WTC11 (cell line): Measurements from ENCODE around the gene MACROH2A2. TPM values are rescaled to one million over a fixed set of nuclear protein-coding genes. Genes with fewer than 3 reads are reported as not detected.

Source experiments
- ATAC-seq: fragments of 200-7000 bp; cut with Tn5 transposase; 2 replicates; pipeline ENCODE4 v1.10.0; 2021; ENCODE audit warnings: mild to moderate bottlenecking, moderate library complexity
- CTCF ChIA-PET: fragments of 300-600 bp; sonication (Branson Sonifier 250); formaldehyde crosslinking; loops from one replicate; lab custom pipeline; 2021; ENCODE audit warnings: antibody characterized with exemption; lab: Charles Lee
- POLR2A ChIA-PET: fragments of 350-600 bp; sonication (Branson Sonifier 250); formaldehyde crosslinking; loops from one replicate; lab custom pipeline; 2021; ENCODE audit warnings: antibody characterized with exemption; lab: Charles Lee
- DNase-seq: peaks from one replicate; pipeline ENCODE4 v3.0.0; 2021; ENCODE audit warnings: low spot score
- H3K27ac Mint-ChIP-seq: 2 replicates; pipeline ENCODE4 v1.8.0; 2021; ENCODE audit warnings: mixed read lengths
- H3K27me3 Mint-ChIP-seq: 2 replicates; pipeline ENCODE4 v1.8.0; 2021; ENCODE audit warnings: low read depth, mild to moderate bottlenecking, moderate library complexity, mixed read lengths
- H3K36me3 Mint-ChIP-seq: 2 replicates; pipeline ENCODE4 v1.8.0; 2021; ENCODE audit warnings: mixed read lengths
- H3K4me1 Mint-ChIP-seq: 2 replicates; pipeline ENCODE4 v1.8.0; 2022; ENCODE audit warnings: mixed read lengths
- H3K4me3 Mint-ChIP-seq: 2 replicates; pipeline ENCODE4 v1.8.0; 2021; ENCODE audit warnings: mild to moderate bottlenecking, moderate library complexity, mixed read lengths
- H3K9me3 Mint-ChIP-seq: 2 replicates; pipeline ENCODE4 v1.8.0; 2021; ENCODE audit warnings: mixed read lengths
- CREM ChIP-seq: sonication (generic); formaldehyde crosslinking; IDR thresholded peaks from 2 replicates; pipeline ENCODE4 v1.8.1; 2022; ENCODE audit warnings: mild to moderate bottlenecking, missing genetic modification reagents, moderate library complexity
- GRHL2 ChIP-seq: fragments of 250-450 bp; sonication (Bioruptor Pico); IDR thresholded peaks from 2 replicates; pipeline ENCODE4 v1.8.0; 2022; ENCODE audit warnings: mild to moderate bottlenecking, moderate library complexity; ENCODE audit not compliant: insufficient replicate concordance, severe bottlenecking
- JAZF1 ChIP-seq: fragments of 250-450 bp; sonication (Bioruptor Pico); IDR thresholded peaks from 2 replicates; pipeline ENCODE4 v1.9.0; 2021; ENCODE audit warnings: moderate library complexity, mild to moderate bottlenecking, inconsistent platforms
- MXD4 ChIP-seq: fragments of 250-450 bp; sonication (Bioruptor Pico); IDR thresholded peaks from 2 replicates; pipeline ENCODE4 v1.8.0; 2021; ENCODE audit warnings: mild to moderate bottlenecking, moderate library complexity, borderline replicate concordance
- NR3C1 ChIP-seq: sonication (generic); formaldehyde crosslinking; conservative IDR thresholded peaks from 2 replicates; pipeline ENCODE4 v1.8.1; 2023; ENCODE audit warnings: low read depth, mild to moderate bottlenecking, missing genetic modification reagents
- RELA ChIP-seq: sonication (generic); formaldehyde crosslinking; IDR thresholded peaks from 2 replicates; pipeline ENCODE4 v1.8.1; 2022; ENCODE audit warnings: missing genetic modification reagents, mild to moderate bottlenecking, borderline replicate concordance
- RORB ChIP-seq: fragments of 250-450 bp; sonication (Bioruptor Pico); IDR thresholded peaks from 2 replicates; pipeline ENCODE4 v1.9.0; 2021; ENCODE audit warnings: mild to moderate bottlenecking
- TEAD1 ChIP-seq: sonication (generic); formaldehyde crosslinking; IDR thresholded peaks from 2 replicates; pipeline ENCODE4 v1.8.0; 2022; ENCODE audit warnings: mild to moderate bottlenecking, missing genetic modification reagents
- ZNF671 ChIP-seq: fragments of 250-450 bp; sonication (Bioruptor Pico); IDR thresholded peaks from 2 replicates; pipeline ENCODE4 v1.8.0; 2021; ENCODE audit warnings: mild to moderate bottlenecking
- total RNA-seq: library from RNA; stranded (reverse); gene quantifications from 3 replicates; pipeline ENCODE4 v1.2.3, GENCODE V29; 2021
- TF ChIP-seq, protein P1 (sequence below): sonication (generic); formaldehyde crosslinking; IDR thresholded peaks from 2 replicates; pipeline ENCODE4 v1.8.0; 2022; ENCODE audit warnings: missing genetic modification reagents
- TF ChIP-seq, protein P2 (sequence below): sonication (generic); formaldehyde crosslinking; IDR thresholded peaks from 2 replicates; pipeline ENCODE4 v1.8.1; 2023; ENCODE audit warnings: mild to moderate bottlenecking, missing genetic modification reagents
- TF ChIP-seq, protein P3 (sequence below): fragments of 250-450 bp; sonication (Bioruptor Pico); conservative IDR thresholded peaks from 2 replicates; pipeline ENCODE4 v1.9.0; 2021; ENCODE audit warnings: mild to moderate bottlenecking
- TF ChIP-seq, protein P4 (sequence below): sonication (generic); formaldehyde crosslinking; conservative IDR thresholded peaks from 2 replicates; pipeline ENCODE4 v1.8.1; 2023; ENCODE audit warnings: mild to moderate bottlenecking, low read depth, missing genetic modification reagents, moderate library complexity
- TF ChIP-seq, protein P5 (sequence below): sonication (generic); formaldehyde crosslinking; IDR thresholded peaks from 2 replicates; pipeline ENCODE4 v1.8.1; 2022; ENCODE audit warnings: mild to moderate bottlenecking, missing genetic modification reagents, moderate library complexity, borderline replicate concordance

Gene MACROH2A2
- total RNA-seq, 1 experiment from 2014 or later, result 35.4 TPM

DNA sequence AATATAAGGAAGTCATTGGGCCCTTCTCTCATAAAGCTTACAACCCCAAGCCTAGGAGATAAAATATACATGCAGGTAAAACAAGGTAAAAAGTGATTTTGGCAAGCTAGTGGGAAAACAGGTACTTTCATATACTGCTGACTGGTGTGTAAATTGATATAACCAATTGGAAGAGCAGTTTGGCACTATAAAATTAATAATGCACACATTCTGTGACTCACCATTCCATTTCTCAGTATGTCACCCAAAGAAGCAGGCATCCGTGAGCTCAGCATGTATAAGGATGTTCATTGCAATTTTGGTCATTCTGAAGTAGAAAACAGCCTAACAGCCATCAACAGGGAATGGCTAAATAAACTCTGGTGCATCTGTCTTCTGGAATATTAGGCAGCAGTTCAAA lies 2.9 kb downstream of the MACROH2A2 start:
- CTCF ChIA-PET, result no interaction called here
- Mint-ChIP-seq H3K9me3 (no peaks in the 10 kb centered on the region), H3K4me1 (peaks cover 29% of the 10 kb centered on the region), H3K27ac (no peak overlapping the region), H3K36me3 (no peaks in the 10 kb centered on the region), H3K27me3 (peaks cover 56% of the 10 kb centered on the region), H3K4me3 (no peak overlapping the region)
- no peak for TF ChIP-seq JAZF1 (CRISPR knock-in tag)
- TF ChIP-seq, protein P1, sequence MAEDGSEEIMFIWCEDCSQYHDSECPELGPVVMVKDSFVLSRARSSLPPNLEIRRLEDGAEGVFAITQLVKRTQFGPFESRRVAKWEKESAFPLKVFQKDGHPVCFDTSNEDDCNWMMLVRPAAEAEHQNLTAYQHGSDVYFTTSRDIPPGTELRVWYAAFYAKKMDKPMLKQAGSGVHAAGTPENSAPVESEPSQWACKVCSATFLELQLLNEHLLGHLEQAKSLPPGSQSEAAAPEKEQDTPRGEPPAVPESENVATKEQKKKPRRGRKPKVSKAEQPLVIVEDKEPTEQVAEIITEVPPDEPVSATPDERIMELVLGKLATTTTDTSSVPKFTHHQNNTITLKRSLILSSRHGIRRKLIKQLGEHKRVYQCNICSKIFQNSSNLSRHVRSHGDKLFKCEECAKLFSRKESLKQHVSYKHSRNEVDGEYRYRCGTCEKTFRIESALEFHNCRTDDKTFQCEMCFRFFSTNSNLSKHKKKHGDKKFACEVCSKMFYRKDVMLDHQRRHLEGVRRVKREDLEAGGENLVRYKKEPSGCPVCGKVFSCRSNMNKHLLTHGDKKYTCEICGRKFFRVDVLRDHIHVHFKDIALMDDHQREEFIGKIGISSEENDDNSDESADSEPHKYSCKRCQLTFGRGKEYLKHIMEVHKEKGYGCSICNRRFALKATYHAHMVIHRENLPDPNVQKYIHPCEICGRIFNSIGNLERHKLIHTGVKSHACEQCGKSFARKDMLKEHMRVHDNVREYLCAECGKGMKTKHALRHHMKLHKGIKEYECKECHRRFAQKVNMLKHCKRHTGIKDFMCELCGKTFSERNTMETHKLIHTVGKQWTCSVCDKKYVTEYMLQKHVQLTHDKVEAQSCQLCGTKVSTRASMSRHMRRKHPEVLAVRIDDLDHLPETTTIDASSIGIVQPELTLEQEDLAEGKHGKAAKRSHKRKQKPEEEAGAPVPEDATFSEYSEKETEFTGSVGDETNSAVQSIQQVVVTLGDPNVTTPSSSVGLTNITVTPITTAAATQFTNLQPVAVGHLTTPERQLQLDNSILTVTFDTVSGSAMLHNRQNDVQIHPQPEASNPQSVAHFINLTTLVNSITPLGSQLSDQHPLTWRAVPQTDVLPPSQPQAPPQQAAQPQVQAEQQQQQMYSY (CRISPR knock-in tag), result no peak
- TF ChIP-seq CREM (CRISPR knock-in tag), result no peak
- TF ChIP-seq, protein P2, sequence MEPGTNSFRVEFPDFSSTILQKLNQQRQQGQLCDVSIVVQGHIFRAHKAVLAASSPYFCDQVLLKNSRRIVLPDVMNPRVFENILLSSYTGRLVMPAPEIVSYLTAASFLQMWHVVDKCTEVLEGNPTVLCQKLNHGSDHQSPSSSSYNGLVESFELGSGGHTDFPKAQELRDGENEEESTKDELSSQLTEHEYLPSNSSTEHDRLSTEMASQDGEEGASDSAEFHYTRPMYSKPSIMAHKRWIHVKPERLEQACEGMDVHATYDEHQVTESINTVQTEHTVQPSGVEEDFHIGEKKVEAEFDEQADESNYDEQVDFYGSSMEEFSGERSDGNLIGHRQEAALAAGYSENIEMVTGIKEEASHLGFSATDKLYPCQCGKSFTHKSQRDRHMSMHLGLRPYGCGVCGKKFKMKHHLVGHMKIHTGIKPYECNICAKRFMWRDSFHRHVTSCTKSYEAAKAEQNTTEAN (CRISPR knock-in tag), result no peak
- no peak for TF ChIP-seq TEAD1 (CRISPR knock-in tag)
- TF ChIP-seq, protein P3, sequence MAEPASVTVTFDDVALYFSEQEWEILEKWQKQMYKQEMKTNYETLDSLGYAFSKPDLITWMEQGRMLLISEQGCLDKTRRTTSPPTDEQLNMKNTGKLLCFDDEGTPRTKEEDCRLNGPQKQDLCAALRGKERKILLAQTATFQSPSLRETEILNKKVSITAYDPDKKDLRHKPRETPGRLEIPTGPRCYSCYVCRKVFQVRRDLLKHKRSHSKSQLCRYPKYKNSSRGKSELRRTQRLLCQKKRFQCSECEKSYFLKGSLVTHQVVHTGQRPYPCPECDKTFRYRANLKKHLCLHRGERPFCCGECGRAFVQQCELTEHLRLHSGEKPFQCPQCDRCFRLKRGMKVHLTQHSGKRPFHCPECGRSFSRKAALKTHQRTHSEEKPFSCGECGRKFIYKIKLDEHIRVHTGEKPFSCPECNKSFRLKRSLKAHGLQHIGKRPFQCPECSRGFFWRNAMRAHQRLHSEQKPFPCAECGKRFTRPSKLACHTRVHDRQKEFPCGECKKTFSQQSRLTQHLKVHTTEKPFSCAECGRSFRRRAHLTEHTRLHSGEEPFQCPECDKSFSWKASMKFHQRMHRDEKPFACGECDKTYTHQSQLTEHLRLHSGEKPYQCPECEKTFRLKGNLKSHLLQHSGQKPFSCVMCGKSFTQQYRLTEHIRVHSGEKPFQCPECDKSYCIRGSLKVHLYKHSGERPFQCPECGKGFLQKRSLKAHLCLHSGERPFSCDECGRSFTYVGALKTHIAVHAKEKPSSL, result no peak
- TF ChIP-seq, protein P4, sequence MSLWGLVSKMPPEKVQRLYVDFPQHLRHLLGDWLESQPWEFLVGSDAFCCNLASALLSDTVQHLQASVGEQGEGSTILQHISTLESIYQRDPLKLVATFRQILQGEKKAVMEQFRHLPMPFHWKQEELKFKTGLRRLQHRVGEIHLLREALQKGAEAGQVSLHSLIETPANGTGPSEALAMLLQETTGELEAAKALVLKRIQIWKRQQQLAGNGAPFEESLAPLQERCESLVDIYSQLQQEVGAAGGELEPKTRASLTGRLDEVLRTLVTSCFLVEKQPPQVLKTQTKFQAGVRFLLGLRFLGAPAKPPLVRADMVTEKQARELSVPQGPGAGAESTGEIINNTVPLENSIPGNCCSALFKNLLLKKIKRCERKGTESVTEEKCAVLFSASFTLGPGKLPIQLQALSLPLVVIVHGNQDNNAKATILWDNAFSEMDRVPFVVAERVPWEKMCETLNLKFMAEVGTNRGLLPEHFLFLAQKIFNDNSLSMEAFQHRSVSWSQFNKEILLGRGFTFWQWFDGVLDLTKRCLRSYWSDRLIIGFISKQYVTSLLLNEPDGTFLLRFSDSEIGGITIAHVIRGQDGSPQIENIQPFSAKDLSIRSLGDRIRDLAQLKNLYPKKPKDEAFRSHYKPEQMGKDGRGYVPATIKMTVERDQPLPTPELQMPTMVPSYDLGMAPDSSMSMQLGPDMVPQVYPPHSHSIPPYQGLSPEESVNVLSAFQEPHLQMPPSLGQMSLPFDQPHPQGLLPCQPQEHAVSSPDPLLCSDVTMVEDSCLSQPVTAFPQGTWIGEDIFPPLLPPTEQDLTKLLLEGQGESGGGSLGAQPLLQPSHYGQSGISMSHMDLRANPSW, result no peak
- no peak for TF ChIP-seq RELA
- DNase-seq (no peak), ATAC-seq (no peak)
- POLR2A ChIA-PET, result no interaction called here

DNA sequence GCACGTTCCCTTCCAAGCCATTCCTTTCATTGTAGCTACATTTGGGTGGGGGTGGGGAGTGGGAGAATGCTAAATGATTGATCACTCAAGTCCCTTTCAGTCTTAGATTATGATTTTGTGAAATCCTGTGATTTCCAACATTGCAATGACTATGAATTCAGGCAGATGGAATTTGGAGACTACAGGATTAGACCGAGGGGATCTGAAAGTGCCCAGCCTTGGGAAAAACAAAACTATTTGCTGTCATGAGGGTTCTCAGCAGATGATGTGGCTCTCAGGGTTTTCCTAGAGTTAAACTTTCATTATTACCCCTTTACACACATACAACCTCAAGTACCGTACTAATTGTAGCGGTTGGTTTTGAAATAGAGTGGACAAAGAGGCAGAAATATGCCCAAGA lies 4.7 kb downstream of the MACROH2A2 start:
- CTCF ChIA-PET, result interaction anchor here (0.5 to 0.8 kb wide), 4 partner anchors 86 to 552 kb away, joined by 3 to 5 read pairs (median 3); partner anchors contain the start of gene TYSND1
- ATAC-seq, result no peak

More for the DNA sequence above, 4.7 kb downstream of the MACROH2A2 start:
- no peak for DNase-seq
- H3K4me1 Mint-ChIP-seq, result peaks cover 24% of the 10 kb centered on the region
- H3K36me3 Mint-ChIP-seq, result no peaks in the 10 kb centered on the region
- no peaks in the 10 kb centered on the region for H3K9me3 Mint-ChIP-seq
- H3K4me3 Mint-ChIP-seq, result no peak overlapping the region
- peaks cover 38% of the 10 kb centered on the region for H3K27me3 Mint-ChIP-seq
- POLR2A ChIA-PET, result interaction anchor here (0.6 kb wide), 1 partner anchor 89 kb away, joined by 3 read pairs; the partner anchor contains the start of gene TYSND1
- no peak overlapping the region for H3K27ac Mint-ChIP-seq
- no peak for TF ChIP-seq ZNF671
- TF ChIP-seq GRHL2 (CRISPR knock-in tag), result no peak
- TF ChIP-seq MXD4 (CRISPR knock-in tag), result no peak
- no peak for TF ChIP-seq NR3C1
- TF ChIP-seq RORB (CRISPR knock-in tag), result no peak
- no peak for TF ChIP-seq CREM (CRISPR knock-in tag)
- TF ChIP-seq, protein P5, sequence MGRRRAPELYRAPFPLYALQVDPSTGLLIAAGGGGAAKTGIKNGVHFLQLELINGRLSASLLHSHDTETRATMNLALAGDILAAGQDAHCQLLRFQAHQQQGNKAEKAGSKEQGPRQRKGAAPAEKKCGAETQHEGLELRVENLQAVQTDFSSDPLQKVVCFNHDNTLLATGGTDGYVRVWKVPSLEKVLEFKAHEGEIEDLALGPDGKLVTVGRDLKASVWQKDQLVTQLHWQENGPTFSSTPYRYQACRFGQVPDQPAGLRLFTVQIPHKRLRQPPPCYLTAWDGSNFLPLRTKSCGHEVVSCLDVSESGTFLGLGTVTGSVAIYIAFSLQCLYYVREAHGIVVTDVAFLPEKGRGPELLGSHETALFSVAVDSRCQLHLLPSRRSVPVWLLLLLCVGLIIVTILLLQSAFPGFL (CRISPR knock-in tag), result no peak
- TF ChIP-seq, all 79 proteins: peak for 0
